Choroid plexus epithelial cell (primary cell): ENCODE measurements around the gene SFTA2.
A peak's percentile ranks its signal among the peaks of the same experiment; 100 is the strongest.

Experiments used
- DNase-seq: peaks from one replicate; pipeline ENCODE4 v3.0.0-alpha.2; 2010; ENCODE audit warnings: low read depth
- H3K4me3 ChIP-seq: 2 replicates; pipeline ENCODE4 v1.5.1; 2011; ENCODE audit warnings: low read depth, mild to moderate bottlenecking, control low read depth, low read length, moderate library complexity
- CTCF ChIP-seq: conservative IDR thresholded peaks from 2 replicates; pipeline ENCODE4 v1.5.1; 2011; ENCODE audit warnings: low read depth, mild to moderate bottlenecking, control low read depth, inconsistent platforms, low read length, moderate library complexity

SFTA2 gene

GRCh38 chr6:30896541-30896940 is 35.4 kb downstream of the SFTA2 start:
- no peak for TF ChIP-seq CTCF
- no peak overlapping the region for H3K4me3 ChIP-seq
- no peak for DNase-seq

GRCh38 chr6:30895343-30895742 is 36.6 kb downstream of the SFTA2 start:
- no peak for TF ChIP-seq CTCF
- H3K4me3 ChIP-seq, result no peak overlapping the region

DNA sequence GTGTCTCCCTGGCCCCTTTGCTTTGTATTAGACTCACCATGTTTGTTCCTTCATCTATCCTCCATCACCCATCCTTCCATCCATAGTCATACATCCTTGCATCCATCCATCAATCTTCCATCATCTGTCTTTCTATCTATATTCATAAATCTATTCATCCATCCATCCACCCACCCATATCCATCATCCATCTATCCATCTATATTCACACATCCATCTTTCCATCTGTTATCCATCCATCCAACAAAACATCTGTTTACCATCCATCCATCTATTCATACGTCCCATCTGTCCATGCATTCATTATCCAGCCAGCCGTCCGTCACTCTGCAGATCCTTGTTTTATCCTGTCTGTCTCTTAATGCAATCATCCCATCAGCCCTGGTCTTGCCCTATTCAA is 37.0 kb downstream of the SFTA2 start:
- no peak for DNase-seq
- TF ChIP-seq CTCF, result no peak

More at GRCh38 chr6:30895343-30895742, 36.6 kb downstream of the SFTA2 start:
- no peak for DNase-seq

DNA sequence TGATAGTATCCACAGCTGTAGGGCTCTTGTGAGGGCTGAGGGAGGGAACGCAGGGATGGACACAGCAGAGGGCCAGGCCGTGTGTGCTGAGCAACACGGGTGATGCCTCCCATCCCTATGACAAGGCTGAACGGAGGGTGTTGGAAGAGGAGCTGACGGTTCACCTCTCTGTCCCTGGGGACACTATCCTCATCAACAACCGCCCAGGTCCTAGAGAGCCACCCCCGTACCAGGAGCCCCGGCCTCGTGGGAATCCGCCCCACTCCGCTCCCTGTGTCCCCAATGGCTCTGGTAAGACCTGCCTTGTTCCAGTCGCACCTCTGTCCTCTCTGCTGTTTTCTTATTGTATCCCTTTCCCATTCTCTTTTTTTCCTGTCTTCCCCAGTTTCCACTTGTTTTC is 37.6 kb downstream of the SFTA2 start:
- H3K4me3 ChIP-seq, result no peak overlapping the region
- no peak for DNase-seq
- no peak for TF ChIP-seq CTCF

More for the DNA sequence above, 37.0 kb downstream of the SFTA2 start:
- no peak overlapping the region for H3K4me3 ChIP-seq

- DNase-seq, result no peak
- no peak for TF ChIP-seq CTCF
- no peak overlapping the region for H3K4me3 ChIP-seq
Measured at GRCh38 chr6:30893666-30894065, 38.3 kb downstream of the SFTA2 start.

DNA sequence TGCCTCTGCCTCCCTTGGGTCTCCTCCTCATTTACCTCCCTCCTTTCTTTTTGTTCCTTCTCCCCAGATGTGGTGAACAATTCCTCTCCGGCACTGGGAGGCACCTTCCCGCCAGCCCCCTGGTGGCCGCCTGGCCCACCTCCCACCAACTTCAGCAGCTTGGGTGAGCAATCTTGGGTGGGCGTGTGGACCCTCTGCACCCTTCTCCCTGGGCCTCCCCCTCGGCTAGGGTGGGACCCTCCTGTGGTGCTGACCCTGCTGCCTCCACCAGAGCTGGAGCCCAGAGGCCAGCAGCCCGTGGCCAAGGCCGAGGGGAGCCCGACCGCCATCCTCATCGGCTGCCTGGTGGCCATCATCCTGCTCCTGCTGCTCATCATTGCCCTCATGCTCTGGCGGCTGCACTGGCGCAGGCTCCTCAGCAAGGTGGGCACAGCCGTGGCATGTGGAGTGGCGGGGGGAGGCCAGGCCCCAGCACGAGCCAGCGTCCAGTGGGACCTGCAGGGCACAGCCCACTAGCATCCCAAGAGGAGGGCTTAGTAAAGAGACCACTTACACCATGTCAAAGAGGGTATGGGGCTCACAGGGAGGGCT is 38.9 kb downstream of the SFTA2 start:
- DNase-seq, result no peak
- peak; percentile 41 for TF ChIP-seq CTCF
- H3K4me3 ChIP-seq, result no peak overlapping the region

- no peak for TF ChIP-seq CTCF
- no peak for DNase-seq
- H3K4me3 ChIP-seq, result no peak overlapping the region
Measured at GRCh38 chr6:30891816-30892538, 40.0 kb downstream of the SFTA2 start.
